Thyroid gland (tissue), 4 donors: ENCODE measurements around the gene PEX12.

Source experiments
- CTCF ChIP-seq, 6 experiments: fragments of 200-600 bp in 3 of 6; fragments of 450-650 bp in 3 of 6; sonication (generic) in 3 of 6; IDR thresholded peaks; one replicate each; pipeline ENCODE4 v1.5.1; 2016 to 2019; ENCODE audit warnings: antibody characterized with exemption in 6 of 6, mild to moderate bottlenecking in 2 of 6, inconsistent platforms in 1 of 6, moderate library complexity in 1 of 6
- POLR2A ChIP-seq, 2 donors: fragments of 450-650 bp; IDR thresholded peaks; one replicate each; pipeline ENCODE4 v1.6.1; 2017; ENCODE audit warnings: antibody characterized with exemption in 2 of 2, mild to moderate bottlenecking in 2 of 2, moderate library complexity in 1 of 2

- TF ChIP-seq CTCF (IDR thresholded peaks at IDR 0.05) (no peak), POLR2A (IDR thresholded peaks at IDR 0.05) (no peak)
These were observed 18.3 kb upstream of the PEX12 start for GRCh38 chr17:35596530-35597233.
